Measurements from ENCODE around the gene ARHGAP28. TPM values are rescaled to one million over a fixed set of nuclear protein-coding genes. Genes with fewer than 3 reads are reported as not detected.

ARHGAP28 gene
- total RNA-seq, 2 donors from 2014 or later = 110 to 133 TPM

GRCh38 chr18:6941996-6942395 is 212.5 kb downstream of the ARHGAP28 start:
- TF ChIP-seq, protein P1, sequence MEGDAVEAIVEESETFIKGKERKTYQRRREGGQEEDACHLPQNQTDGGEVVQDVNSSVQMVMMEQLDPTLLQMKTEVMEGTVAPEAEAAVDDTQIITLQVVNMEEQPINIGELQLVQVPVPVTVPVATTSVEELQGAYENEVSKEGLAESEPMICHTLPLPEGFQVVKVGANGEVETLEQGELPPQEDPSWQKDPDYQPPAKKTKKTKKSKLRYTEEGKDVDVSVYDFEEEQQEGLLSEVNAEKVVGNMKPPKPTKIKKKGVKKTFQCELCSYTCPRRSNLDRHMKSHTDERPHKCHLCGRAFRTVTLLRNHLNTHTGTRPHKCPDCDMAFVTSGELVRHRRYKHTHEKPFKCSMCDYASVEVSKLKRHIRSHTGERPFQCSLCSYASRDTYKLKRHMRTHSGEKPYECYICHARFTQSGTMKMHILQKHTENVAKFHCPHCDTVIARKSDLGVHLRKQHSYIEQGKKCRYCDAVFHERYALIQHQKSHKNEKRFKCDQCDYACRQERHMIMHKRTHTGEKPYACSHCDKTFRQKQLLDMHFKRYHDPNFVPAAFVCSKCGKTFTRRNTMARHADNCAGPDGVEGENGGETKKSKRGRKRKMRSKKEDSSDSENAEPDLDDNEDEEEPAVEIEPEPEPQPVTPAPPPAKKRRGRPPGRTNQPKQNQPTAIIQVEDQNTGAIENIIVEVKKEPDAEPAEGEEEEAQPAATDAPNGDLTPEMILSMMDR (conservative IDR thresholded peaks at IDR 0.05) = no peak
- H3K9me3 ChIP-seq (ENCODE audit: control insufficient read depth, low read length) = no peaks in the 10 kb centered on the region
- H3K27ac Mint-ChIP-seq = no peak overlapping the region

DNA sequence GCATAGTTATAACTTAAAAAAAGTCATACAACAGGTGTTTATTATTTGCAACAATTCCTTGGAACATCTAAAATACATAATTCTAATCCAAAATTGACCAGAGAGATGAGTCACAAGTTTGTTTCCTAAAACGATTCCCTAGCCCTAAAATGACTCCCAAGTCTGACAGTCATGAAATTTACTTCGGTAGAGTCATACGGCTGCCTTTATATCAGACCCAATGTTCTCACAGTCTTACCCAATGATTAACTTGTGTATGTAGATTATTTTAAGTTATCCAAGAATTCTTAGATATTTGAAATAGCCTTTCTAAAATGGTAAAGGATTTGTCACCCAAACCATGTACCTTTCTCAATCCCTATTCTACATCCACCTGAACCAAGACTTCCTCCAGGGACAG is 213.2 kb downstream of the ARHGAP28 start:
- H3K4me1 Mint-ChIP-seq = no peaks in the 10 kb centered on the region
- H3K4me3 Mint-ChIP-seq = no peak overlapping the region
- Histone ChIP-seq H3K36me3 (ENCODE audit: control insufficient read depth, insufficient read depth, low read length) (peaks cover 93% of the 10 kb centered on the region), H3K27me3 (ENCODE audit: control insufficient read depth, insufficient read depth, low read length, poor library complexity, severe bottlenecking) (no peaks in the 10 kb centered on the region), H3K4me3 (ENCODE audit: low read length) (no peak overlapping the region), H3K4me1 (ENCODE audit: control insufficient read depth, insufficient read depth, low read length) (no peaks in the 10 kb centered on the region), H3K9ac (ENCODE audit: extremely low read depth, low read length, poor library complexity, severe bottlenecking) (no peak overlapping the region), H3K27ac (ENCODE audit: low read depth, low read length) (no peak overlapping the region), H3K9me3 (ENCODE audit: control insufficient read depth, low read length) (no peaks in the 10 kb centered on the region)
- H3K9me3 Mint-ChIP-seq = no peaks in the 10 kb centered on the region
- H3K36me3 Mint-ChIP-seq (ENCODE audit: low read depth) = peaks cover 75% of the 10 kb centered on the region
- DNase-seq = no peak
- H3K27me3 Mint-ChIP-seq (ENCODE audit: insufficient read depth) = no peaks in the 10 kb centered on the region
- TF ChIP-seq, protein P1 (conservative IDR thresholded peaks at IDR 0.05) = no peak
- WGBS, 2 experiments (ENCODE audit: insufficient coverage in 1 of 2, insufficient read length in 1 of 2) = 78 to 95% methylated on average over 3 of the region's 3 CpGs
- H3K27ac Mint-ChIP-seq = no peak overlapping the region

More at GRCh38 chr18:6941996-6942395, 212.5 kb downstream of the ARHGAP28 start:
- Histone ChIP-seq H3K9ac (ENCODE audit: extremely low read depth, low read length, poor library complexity, severe bottlenecking) (no peak overlapping the region), H3K4me3 (ENCODE audit: low read length) (no peak overlapping the region), H3K36me3 (ENCODE audit: control insufficient read depth, insufficient read depth, low read length) (peaks cover 88% of the 10 kb centered on the region), H3K4me1 (ENCODE audit: control insufficient read depth, insufficient read depth, low read length) (no peaks in the 10 kb centered on the region), H3K27ac (ENCODE audit: low read depth, low read length) (no peak overlapping the region), H3K27me3 (ENCODE audit: control insufficient read depth, insufficient read depth, low read length, poor library complexity, severe bottlenecking) (no peaks in the 10 kb centered on the region)
- Mint-ChIP-seq H3K4me3 (no peak overlapping the region), H3K4me1 (no peaks in the 10 kb centered on the region), H3K27me3 (ENCODE audit: insufficient read depth) (no peaks in the 10 kb centered on the region), H3K9me3 (no peaks in the 10 kb centered on the region), H3K36me3 (ENCODE audit: low read depth) (peaks cover 70% of the 10 kb centered on the region)
- no peak for DNase-seq
- 96 to 98% methylated on average over 9 to 11 of the region's 11 CpGs for WGBS, 2 experiments (ENCODE audit: insufficient coverage in 1 of 2, insufficient read length in 1 of 2)

DNA sequence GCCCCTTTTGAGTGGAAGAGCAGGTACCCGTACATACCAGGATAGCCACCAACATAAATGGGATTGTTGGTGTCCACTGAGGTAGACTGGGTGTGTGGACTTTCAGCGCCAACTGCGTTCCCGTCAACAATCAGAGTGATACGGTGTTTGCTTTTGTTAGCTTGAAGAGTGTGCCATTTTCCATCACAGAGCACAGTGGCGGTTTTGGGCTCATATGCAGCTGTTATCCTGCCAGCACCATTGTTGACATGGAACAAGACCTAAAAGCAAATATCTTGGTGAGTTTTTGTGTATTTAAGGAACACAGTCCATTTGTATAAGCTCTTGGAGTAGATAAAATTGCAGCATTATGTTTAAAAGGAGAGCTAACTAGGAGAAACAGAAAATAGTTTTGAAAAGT is 213.6 kb downstream of the ARHGAP28 start:
- no peaks in the 10 kb centered on the region for H3K27me3 ChIP-seq (ENCODE audit: control insufficient read depth, insufficient read depth, low read length, poor library complexity, severe bottlenecking)
- Mint-ChIP-seq H3K36me3 (ENCODE audit: low read depth) (peaks cover 75% of the 10 kb centered on the region), H3K4me3 (no peak overlapping the region), H3K9me3 (no peaks in the 10 kb centered on the region), H3K27me3 (ENCODE audit: insufficient read depth) (no peaks in the 10 kb centered on the region), H3K4me1 (no peaks in the 10 kb centered on the region), H3K27ac (no peak overlapping the region)
- no peaks in the 10 kb centered on the region for H3K4me1 ChIP-seq (ENCODE audit: control insufficient read depth, insufficient read depth, low read length)
- no peak for DNase-seq
- peaks cover 93% of the 10 kb centered on the region for H3K36me3 ChIP-seq (ENCODE audit: control insufficient read depth, insufficient read depth, low read length)
- no peaks in the 10 kb centered on the region for H3K9me3 ChIP-seq (ENCODE audit: control insufficient read depth, low read length)
- 93 to 95% methylated on average over 6 of the region's 6 CpGs for WGBS, 2 experiments (ENCODE audit: insufficient coverage in 1 of 2, insufficient read length in 1 of 2)
- TF ChIP-seq, protein P1 (conservative IDR thresholded peaks at IDR 0.05) = no peak
- H3K4me3 ChIP-seq (ENCODE audit: low read length) = no peak overlapping the region
- H3K27ac ChIP-seq (ENCODE audit: low read depth, low read length) = no peak overlapping the region
- H3K9ac ChIP-seq (ENCODE audit: extremely low read depth, low read length, poor library complexity, severe bottlenecking) = no peak overlapping the region
